Heart left ventricle (tissue), 13 donors: ENCODE measurements around the gene GATA2.

Experiments used
- CTCF ChIP-seq, 12 donors: fragments of 200-600 bp; sonication (generic) in 4 of 12; IDR thresholded peaks; one replicate each; pipeline versions ENCODE4 v1.5.0 to v1.8.0; 2018 to 2022; ENCODE audit warnings: antibody characterized with exemption in 12 of 12, mild to moderate bottlenecking in 5 of 12
- POLR2A ChIP-seq, 2 donors: fragments of 450-650 bp; IDR thresholded peaks; one replicate each; pipeline ENCODE4 v1.6.1; 2017; ENCODE audit warnings: antibody characterized with exemption in 2 of 2, mild to moderate bottlenecking in 2 of 2, moderate library complexity in 2 of 2
- donor health status: ischemic (EF 13 %, LVEDD 7.1; RV severe dilation, severe dysfunction).
- donor health status: DM: no; HTN: yes; CAD: no.
- donor health status: DM: no; HTN: no; CAD: no.
- donor health status: ischemic (EF 25% LVEDD 6.9; RV normal size, moderate dysfunction).
- donor health status: ischemic (EF 25% LVEDD 5.7; RV mildly dilated, moderate dysfunction).
- donor health status: ischemic (EF 35%, LVEDD 5.7; RV mildly dilated, moderate dysfunction).
- donor health status: nonischemic (EF 11% LVEDD 7.7; RV severe dilation, severe dysfunction).
- donor health status: DM: yes; HTN: yes; CAD: no.
- donor health status: PGD.
- donor health status: ischemic (EF 29% LVEDD 5.4; RV normal size, mild dysfunction).
- donor health status: nonischemic (EF 23%, LVEDD 6.1; RV moderate dilation, normal function).

GRCh38 chr3:128491941-128492670 is 895 bp downstream of the GATA2 start:
- no peak for TF ChIP-seq CTCF (IDR thresholded peaks at IDR 0.05)
- TF ChIP-seq POLR2A (IDR thresholded peaks at IDR 0.05) = no peak
